Cardiac fibroblast (primary cell): ENCODE measurements around the gene MAD1L1.
"Not testable (repeated sequence)": the region's sequence is repeated elsewhere in the genome, so short reads cannot be mapped to it uniquely, and the experiment has no call there.

Source experiments
- DNase-seq, 2 donors: peaks; one replicate each; pipeline versions ENCODE4 v3.0.0 to v3.0.0-alpha.2; 2010; ENCODE audit warnings: low read depth in 2 of 2
- H3K4me3 ChIP-seq, 2 donors: replicated peaks in 1 of 2; 1 replicate in 1 of 2; 2 replicates in 1 of 2; pipeline ENCODE4 v1.5.1; 2011; ENCODE audit warnings: low read depth in 2 of 2, low read length in 2 of 2, mild to moderate bottlenecking in 2 of 2, moderate library complexity in 1 of 2
- TF ChIP-seq, protein P1 (sequence below): IDR thresholded peaks from one replicate; pipeline ENCODE4 v1.5.1; 2011; ENCODE audit warnings: low read depth, mild to moderate bottlenecking, low read length, inconsistent platforms

Gene MAD1L1

DNA sequence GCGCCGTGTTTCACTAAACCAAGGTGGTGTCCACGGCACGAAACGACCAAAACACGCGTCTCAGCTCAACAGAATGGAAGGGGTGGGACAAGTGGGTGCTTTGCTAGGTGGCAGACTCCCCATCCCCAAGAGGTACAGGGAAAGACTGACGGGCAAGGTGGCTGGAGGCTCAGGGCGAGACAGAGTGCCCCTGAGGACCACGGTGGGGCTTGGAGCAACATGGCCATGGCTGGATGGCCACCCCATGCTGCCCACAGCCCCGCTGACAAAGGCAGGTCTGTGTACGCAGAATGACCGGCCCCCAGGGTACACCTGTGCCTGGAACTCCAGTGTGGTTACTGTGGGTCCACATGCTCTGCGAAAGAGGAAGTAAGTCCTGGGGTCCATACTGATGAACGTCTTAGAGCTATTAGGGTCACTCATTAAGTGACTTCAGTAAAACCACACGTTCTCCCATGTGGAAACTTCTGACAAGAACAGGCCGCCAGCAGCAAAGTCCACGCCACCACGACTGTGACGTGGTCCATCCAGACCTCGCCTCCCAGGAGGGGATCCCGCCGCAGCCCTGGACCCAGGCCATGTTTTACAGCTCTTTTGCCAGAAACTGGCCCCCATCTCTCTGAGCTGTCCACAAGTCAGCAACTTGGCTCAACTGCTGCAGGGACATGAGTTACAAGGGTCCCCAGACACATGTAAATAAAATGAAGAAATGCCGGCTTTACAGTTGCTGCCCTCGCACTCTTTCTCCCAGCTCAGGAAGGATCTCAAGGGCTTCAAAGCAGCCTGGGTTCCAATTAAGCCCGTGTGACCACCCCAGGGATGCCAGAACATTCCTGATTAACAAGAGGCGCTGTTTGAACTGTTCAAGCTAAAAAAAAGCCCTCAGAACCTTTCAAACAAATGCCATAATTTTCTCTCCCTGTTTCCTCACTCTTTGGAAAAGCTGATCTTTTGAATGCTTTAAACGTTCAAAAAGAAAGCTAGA lies 66.8 kb downstream of the MAD1L1 start:
- H3K4me3 ChIP-seq: no peak overlapping the region
- DNase-seq: peak in 1 of 2 donors; percentile 4
- TF ChIP-seq, protein P1, sequence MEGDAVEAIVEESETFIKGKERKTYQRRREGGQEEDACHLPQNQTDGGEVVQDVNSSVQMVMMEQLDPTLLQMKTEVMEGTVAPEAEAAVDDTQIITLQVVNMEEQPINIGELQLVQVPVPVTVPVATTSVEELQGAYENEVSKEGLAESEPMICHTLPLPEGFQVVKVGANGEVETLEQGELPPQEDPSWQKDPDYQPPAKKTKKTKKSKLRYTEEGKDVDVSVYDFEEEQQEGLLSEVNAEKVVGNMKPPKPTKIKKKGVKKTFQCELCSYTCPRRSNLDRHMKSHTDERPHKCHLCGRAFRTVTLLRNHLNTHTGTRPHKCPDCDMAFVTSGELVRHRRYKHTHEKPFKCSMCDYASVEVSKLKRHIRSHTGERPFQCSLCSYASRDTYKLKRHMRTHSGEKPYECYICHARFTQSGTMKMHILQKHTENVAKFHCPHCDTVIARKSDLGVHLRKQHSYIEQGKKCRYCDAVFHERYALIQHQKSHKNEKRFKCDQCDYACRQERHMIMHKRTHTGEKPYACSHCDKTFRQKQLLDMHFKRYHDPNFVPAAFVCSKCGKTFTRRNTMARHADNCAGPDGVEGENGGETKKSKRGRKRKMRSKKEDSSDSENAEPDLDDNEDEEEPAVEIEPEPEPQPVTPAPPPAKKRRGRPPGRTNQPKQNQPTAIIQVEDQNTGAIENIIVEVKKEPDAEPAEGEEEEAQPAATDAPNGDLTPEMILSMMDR: no peak

DNA sequence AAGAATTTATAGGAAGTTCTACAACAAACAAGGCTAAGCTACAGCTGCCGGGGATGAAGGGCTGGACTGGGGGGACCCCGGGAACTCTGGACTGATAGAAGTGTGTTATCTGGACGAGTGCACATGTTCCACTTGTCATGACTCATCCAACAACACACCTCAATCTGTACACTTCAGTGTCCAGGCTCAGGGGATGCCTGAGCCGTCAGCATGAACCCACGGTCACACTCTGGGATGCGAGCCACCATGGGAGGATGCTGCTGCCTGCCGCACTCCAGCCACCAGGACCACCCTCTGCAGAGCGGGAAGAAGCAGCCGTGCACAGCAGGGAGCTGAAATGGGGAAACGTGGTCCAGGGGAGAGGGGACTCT lies 67.5 kb downstream of the MAD1L1 start:
- no peak for DNase-seq
- H3K4me3 ChIP-seq: no peak overlapping the region
- TF ChIP-seq, protein P1: no peak

DNA sequence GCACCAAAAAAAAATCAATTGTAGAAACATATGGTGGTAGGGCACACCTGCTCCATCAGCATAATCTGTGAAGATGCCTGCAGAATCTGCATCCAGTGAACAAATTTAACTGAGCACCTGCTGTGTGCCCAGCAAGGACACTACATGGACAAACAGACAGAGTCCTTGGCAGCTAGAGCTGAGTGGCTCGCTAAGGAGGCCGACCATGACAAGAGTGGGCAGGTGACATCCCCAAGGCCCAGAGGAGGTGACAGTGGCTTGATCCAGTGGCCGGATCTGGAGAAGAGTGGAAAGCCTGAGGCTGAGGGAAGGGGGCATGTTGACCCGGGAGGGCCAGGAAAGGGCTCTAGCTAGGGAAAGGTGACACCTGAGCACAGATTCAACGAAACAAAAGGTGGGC lies 68.1 kb downstream of the MAD1L1 start:
- no peak overlapping the region for H3K4me3 ChIP-seq
- TF ChIP-seq, protein P1: no peak
- no peak for DNase-seq

DNA sequence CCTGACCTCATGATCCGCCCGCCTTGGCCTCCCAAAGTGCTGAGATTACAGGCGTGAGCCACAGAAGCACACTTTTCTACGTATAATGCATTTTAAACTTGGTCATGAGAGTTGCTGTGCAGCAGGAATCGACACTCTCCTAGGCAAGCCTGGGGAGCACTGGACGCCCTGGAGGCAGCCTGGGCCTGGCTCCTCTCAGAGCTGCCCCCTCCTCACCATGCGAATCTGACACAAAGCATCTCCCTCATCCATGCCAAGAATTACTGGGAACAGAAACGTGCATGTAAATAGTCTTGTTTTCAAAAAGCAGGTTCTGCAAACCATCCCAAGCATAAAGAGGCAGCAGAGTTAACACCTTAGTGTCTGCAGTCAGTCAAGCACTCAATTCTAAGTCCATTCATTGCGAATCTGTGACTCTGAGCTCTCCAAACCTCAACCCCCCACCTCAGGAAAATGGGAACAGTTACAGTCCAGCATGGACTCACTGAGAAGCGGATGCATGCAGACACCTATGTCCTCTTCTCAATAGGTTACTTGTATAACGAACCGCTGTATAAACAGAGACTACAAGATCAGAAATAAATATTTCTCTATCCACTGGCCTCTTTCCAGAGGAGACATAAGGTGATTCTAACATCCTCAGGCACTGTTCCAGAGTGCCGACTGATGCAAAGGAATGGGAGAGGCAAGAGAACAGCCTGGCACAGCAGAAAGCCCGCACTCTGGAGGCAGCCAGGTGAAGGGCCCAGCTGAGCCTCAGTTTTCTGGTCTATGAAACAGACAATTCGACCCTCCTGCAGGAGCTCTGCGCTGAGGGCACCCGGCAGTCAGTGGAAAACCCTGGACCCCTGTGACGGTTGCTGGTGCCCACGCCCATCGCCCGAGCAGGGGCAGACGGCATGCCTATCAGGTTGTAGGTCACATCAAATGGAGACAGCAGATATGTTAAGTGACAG lies 68.9 kb downstream of the MAD1L1 start:
- no peak for DNase-seq
- TF ChIP-seq, protein P1: no peak
- no peak overlapping the region for H3K4me3 ChIP-seq

DNA sequence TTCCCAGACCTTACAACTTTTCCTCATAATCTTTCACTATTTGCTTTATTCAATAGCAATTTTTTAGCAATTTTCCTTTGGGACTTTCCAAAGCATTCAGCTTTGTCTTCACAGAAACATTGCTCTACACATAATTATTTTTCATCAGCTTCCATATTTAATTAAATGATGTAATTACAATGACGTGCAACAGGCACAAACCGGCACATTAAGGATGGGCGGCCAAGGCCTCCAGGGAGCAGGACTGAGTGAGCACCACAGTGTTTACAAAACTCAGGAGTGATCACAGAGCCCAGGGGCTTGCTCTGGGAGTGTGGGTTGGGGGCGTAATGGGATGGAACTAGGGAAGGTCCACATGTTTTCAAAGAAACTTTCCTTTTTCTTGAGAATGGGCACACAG lies 69.8 kb downstream of the MAD1L1 start:
- no peak overlapping the region for H3K4me3 ChIP-seq
- DNase-seq: no peak
- TF ChIP-seq, protein P1: no peak

DNA sequence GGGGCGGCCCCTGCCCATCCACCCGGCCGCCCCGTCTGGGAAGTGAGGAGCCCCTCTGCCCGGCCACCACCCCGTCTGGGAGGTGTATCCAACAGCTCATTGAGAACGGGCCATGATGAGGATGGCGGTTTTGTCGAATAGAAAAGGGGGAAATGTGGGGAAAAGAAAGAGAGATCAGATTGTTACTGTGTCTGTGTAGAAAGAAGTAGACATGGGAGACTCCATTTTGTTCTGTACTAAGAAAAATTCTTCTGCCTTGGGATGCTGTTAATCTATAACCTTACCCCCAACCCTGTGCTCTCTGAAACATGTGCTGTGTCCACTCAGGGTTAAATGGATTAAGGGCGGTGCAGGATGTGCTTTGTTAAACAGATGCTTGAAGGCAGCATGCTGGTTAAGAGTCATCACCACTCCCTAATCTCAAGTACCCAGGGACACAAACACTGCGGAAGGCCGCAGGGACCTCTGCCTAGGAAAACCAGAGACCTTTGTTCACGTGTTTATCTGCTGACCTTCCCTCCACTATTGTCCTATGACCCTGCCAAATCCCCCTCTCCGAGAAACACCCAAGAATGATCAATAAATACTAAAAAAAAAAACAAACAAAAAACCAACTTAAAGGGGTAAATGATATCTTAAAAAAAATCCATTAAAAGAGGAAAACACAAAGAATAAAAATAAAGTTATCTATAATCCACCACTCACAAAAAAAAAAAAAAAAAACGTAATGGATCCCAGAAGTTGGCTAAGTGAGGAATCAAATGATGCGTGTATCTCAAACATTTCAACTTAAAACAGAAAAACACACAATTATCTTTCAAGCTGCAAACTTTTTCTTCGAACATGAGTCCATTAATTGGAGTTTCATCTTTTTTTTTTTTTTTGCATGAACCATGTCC lies 70.5 kb downstream of the MAD1L1 start:
- H3K4me3 ChIP-seq, DNase-seq: not testable (repeated sequence)
